PFSK-1 (cell line): ENCODE results near the gene SRPK2.

Experiments used
- POLR2AphosphoS5 ChIP-seq: IDR thresholded peaks from 2 replicates; pipeline ENCODE4 v1.6.1; 2012; ENCODE audit warnings: low read depth, mild to moderate bottlenecking, control low read depth, low read length, moderate library complexity
- REST ChIP-seq, 2 experiments: IDR thresholded peaks; 2 replicates each; pipeline versions ENCODE4 v1.6.1 to v1.8.0; 2011 to 2012; ENCODE audit warnings: low read depth in 2 of 2, low read length in 2 of 2, control low read depth in 1 of 2, inconsistent platforms in 1 of 2, mild to moderate bottlenecking in 1 of 2, moderate library complexity in 1 of 2; ENCODE audit not compliant: insufficient read depth in 1 of 2
- SIN3A ChIP-seq: IDR thresholded peaks from 2 replicates; pipeline ENCODE4 v1.6.1; 2012; ENCODE audit warnings: mild to moderate bottlenecking, low read length, moderate library complexity, borderline replicate concordance; ENCODE audit not compliant: insufficient read depth
- TAF1 ChIP-seq: IDR thresholded peaks from 2 replicates; pipeline ENCODE4 v1.6.1; 2012; ENCODE audit warnings: low read length, control low read depth, borderline replicate concordance; ENCODE audit not compliant: insufficient read depth

- TF ChIP-seq REST (IDR thresholded peaks at IDR 0.05; ENCODE audit: insufficient read depth in 1 of 2, low read depth in 2 of 2, low read length in 2 of 2), result no peak
- TF ChIP-seq POLR2AphosphoS5, result no peak
- no peak for TF ChIP-seq TAF1
- TF ChIP-seq SIN3A, result no peak
Observed at GRCh38 chr7:105131033-105131656, 257.6 kb downstream of the SRPK2 start.
